ENCODE measurements around the gene ECD.
A peak's percentile ranks its signal among the peaks of the same experiment; 100 is the strongest.
"Not testable (repeated sequence)": the region's sequence is repeated elsewhere in the genome, so short reads cannot be mapped to it uniquely, and the experiment has no call there.

The ECD gene

GRCh38 chr10:73174148-73174925 is 6.5 kb upstream of the ECD start:
- Histone ChIP-seq H3K4me1 (ENCODE audit: insufficient read depth, low read length) (no peaks in the 10 kb centered on the region), H3K9me3 (ENCODE audit: low read length) (no peaks in the 10 kb centered on the region), H3K27me3 (ENCODE audit: insufficient read depth, low read length) (no peaks in the 10 kb centered on the region), H2AFZ (ENCODE audit: low read depth, low read length) (no peak overlapping the region), H3K4me3 (ENCODE audit: low read length) (no peak overlapping the region), H3K36me3 (ENCODE audit: insufficient read depth, low read length) (peaks cover 26% of the 10 kb centered on the region)

- peaks cover 3% of the 10 kb centered on the region for H3K4me1 ChIP-seq (ENCODE audit: insufficient read depth, low read length)
- H3K4me3 ChIP-seq (ENCODE audit: low read length): no peak overlapping the region
- H2AFZ ChIP-seq (ENCODE audit: low read depth, low read length): no peak overlapping the region
- H3K36me3 ChIP-seq (ENCODE audit: insufficient read depth, low read length): peaks cover 22% of the 10 kb centered on the region
- H3K27me3 ChIP-seq (ENCODE audit: insufficient read depth, low read length): no peaks in the 10 kb centered on the region
- H3K9me3 ChIP-seq (ENCODE audit: low read length): no peaks in the 10 kb centered on the region
Observed at GRCh38 chr10:73172867-73173266, 5.1 kb upstream of the ECD start.

- H3K4me3 ChIP-seq (ENCODE audit: low read length): no peak overlapping the region
- no peak overlapping the region for H2AFZ ChIP-seq (ENCODE audit: low read depth, low read length)
- no peaks in the 10 kb centered on the region for H3K9me3 ChIP-seq (ENCODE audit: low read length)
- peaks cover 5% of the 10 kb centered on the region for H3K4me1 ChIP-seq (ENCODE audit: insufficient read depth, low read length)
- H3K36me3 ChIP-seq (ENCODE audit: insufficient read depth, low read length): peaks cover 7% of the 10 kb centered on the region
- H3K27me3 ChIP-seq (ENCODE audit: insufficient read depth, low read length): no peaks in the 10 kb centered on the region
Observed at GRCh38 chr10:73169320-73169719, 1.5 kb upstream of the ECD start.

GRCh38 chr10:73168465-73168803 is 626 bp upstream of the ECD start:
- peak overlapping the region; percentile 45 for H2AFZ ChIP-seq (ENCODE audit: low read depth, low read length)
- H3K36me3 ChIP-seq (ENCODE audit: insufficient read depth, low read length): peaks cover 12% of the 10 kb centered on the region
- no peaks in the 10 kb centered on the region for H3K9me3 ChIP-seq (ENCODE audit: low read length)
- peaks cover 5% of the 10 kb centered on the region for H3K4me1 ChIP-seq (ENCODE audit: insufficient read depth, low read length)
- no peaks in the 10 kb centered on the region for H3K27me3 ChIP-seq (ENCODE audit: insufficient read depth, low read length)
- peak overlapping the region; percentile 83 for H3K4me3 ChIP-seq (ENCODE audit: low read length)

GRCh38 chr10:73167458-73167782 is 388 bp downstream of the ECD start:
- peaks cover 5% of the 10 kb centered on the region for H3K9me3 ChIP-seq (ENCODE audit: low read length)
- H3K36me3 ChIP-seq (ENCODE audit: insufficient read depth, low read length): peaks cover 20% of the 10 kb centered on the region
- peak overlapping the region; percentile 83 for H3K4me3 ChIP-seq (ENCODE audit: low read length)
- H3K4me1 ChIP-seq (ENCODE audit: insufficient read depth, low read length): peaks cover 5% of the 10 kb centered on the region
- no peak overlapping the region for H2AFZ ChIP-seq (ENCODE audit: low read depth, low read length)
- H3K27me3 ChIP-seq (ENCODE audit: insufficient read depth, low read length): no peaks in the 10 kb centered on the region

GRCh38 chr10:73166972-73167371 is 836 bp downstream of the ECD start:
- H3K27me3 ChIP-seq (ENCODE audit: insufficient read depth, low read length): no peaks in the 10 kb centered on the region
- peak overlapping the region; percentile 83 for H3K4me3 ChIP-seq (ENCODE audit: low read length)
- H3K4me1 ChIP-seq (ENCODE audit: insufficient read depth, low read length): peaks cover 5% of the 10 kb centered on the region

GRCh38 chr10:73163096-73163495 is 4.7 kb downstream of the ECD start:
- Histone ChIP-seq H3K4me1 (ENCODE audit: insufficient read depth, low read length) (peaks cover 2% of the 10 kb centered on the region), H3K36me3 (ENCODE audit: insufficient read depth, low read length) (peaks cover 39% of the 10 kb centered on the region), H2AFZ (ENCODE audit: low read depth, low read length) (no peak overlapping the region), H3K27me3 (ENCODE audit: insufficient read depth, low read length) (no peaks in the 10 kb centered on the region), H3K9me3 (ENCODE audit: low read length) (peaks cover 9% of the 10 kb centered on the region), H3K4me3 (ENCODE audit: low read length) (no peak overlapping the region)

More at GRCh38 chr10:73166972-73167371, 836 bp downstream of the ECD start:
- H3K36me3 ChIP-seq (ENCODE audit: insufficient read depth, low read length): peaks cover 24% of the 10 kb centered on the region
- no peak overlapping the region for H2AFZ ChIP-seq (ENCODE audit: low read depth, low read length)
- peaks cover 9% of the 10 kb centered on the region for H3K9me3 ChIP-seq (ENCODE audit: low read length)

- H3K27me3 ChIP-seq (ENCODE audit: insufficient read depth, low read length): no peaks in the 10 kb centered on the region
Observed at GRCh38 chr10:73161662-73162061, 6.1 kb downstream of the ECD start.

GRCh38 chr10:73161079-73161478 is 6.7 kb downstream of the ECD start:
- no peak overlapping the region for H3K4me3 ChIP-seq (ENCODE audit: low read length)
- no peaks in the 10 kb centered on the region for H3K27me3 ChIP-seq (ENCODE audit: insufficient read depth, low read length)
- no peak overlapping the region for H2AFZ ChIP-seq (ENCODE audit: low read depth, low read length)
- H3K36me3 ChIP-seq (ENCODE audit: insufficient read depth, low read length): peaks cover 50% of the 10 kb centered on the region
- no peaks in the 10 kb centered on the region for H3K4me1 ChIP-seq (ENCODE audit: insufficient read depth, low read length)
- peaks cover 9% of the 10 kb centered on the region for H3K9me3 ChIP-seq (ENCODE audit: low read length)

More at GRCh38 chr10:73161662-73162061, 6.1 kb downstream of the ECD start:
- no peaks in the 10 kb centered on the region for H3K4me1 ChIP-seq (ENCODE audit: insufficient read depth, low read length)
- peaks cover 44% of the 10 kb centered on the region for H3K36me3 ChIP-seq (ENCODE audit: insufficient read depth, low read length)
- H3K4me3 ChIP-seq (ENCODE audit: low read length): no peak overlapping the region
- H2AFZ ChIP-seq (ENCODE audit: low read depth, low read length): no peak overlapping the region
- H3K9me3 ChIP-seq (ENCODE audit: low read length): peaks cover 9% of the 10 kb centered on the region

GRCh38 chr10:73159038-73159648 is 8.7 kb downstream of the ECD start:
- Histone ChIP-seq H3K36me3 (ENCODE audit: insufficient read depth, low read length) (peaks cover 52% of the 10 kb centered on the region), H3K27me3 (ENCODE audit: insufficient read depth, low read length) (no peaks in the 10 kb centered on the region), H2AFZ (ENCODE audit: low read depth, low read length) (no peak overlapping the region), H3K9me3 (ENCODE audit: low read length) (peaks cover 9% of the 10 kb centered on the region), H3K4me3 (ENCODE audit: low read length) (no peak overlapping the region), H3K4me1 (ENCODE audit: insufficient read depth, low read length) (no peaks in the 10 kb centered on the region)

- peaks cover 53% of the 10 kb centered on the region for H3K36me3 ChIP-seq (ENCODE audit: insufficient read depth, low read length)
- no peaks in the 10 kb centered on the region for H3K4me1 ChIP-seq (ENCODE audit: insufficient read depth, low read length)
- H3K27me3 ChIP-seq (ENCODE audit: insufficient read depth, low read length): no peaks in the 10 kb centered on the region
Observed at GRCh38 chr10:73156054-73156453, 11.8 kb downstream of the ECD start.

GRCh38 chr10:73152009-73152408 is 15.8 kb downstream of the ECD start:
- Histone ChIP-seq H3K27me3 (ENCODE audit: insufficient read depth, low read length) (no peaks in the 10 kb centered on the region), H2AFZ (ENCODE audit: low read depth, low read length) (no peak overlapping the region), H3K4me1 (ENCODE audit: insufficient read depth, low read length) (no peaks in the 10 kb centered on the region), H3K36me3 (ENCODE audit: insufficient read depth, low read length) (peaks cover 62% of the 10 kb centered on the region), H3K9me3 (ENCODE audit: low read length) (no peaks in the 10 kb centered on the region), H3K4me3 (ENCODE audit: low read length) (no peak overlapping the region)

More at GRCh38 chr10:73156054-73156453, 11.8 kb downstream of the ECD start:
- H2AFZ ChIP-seq (ENCODE audit: low read depth, low read length): no peak overlapping the region
- H3K4me3 ChIP-seq (ENCODE audit: low read length): no peak overlapping the region
- H3K9me3 ChIP-seq (ENCODE audit: low read length): no peaks in the 10 kb centered on the region

- H2AFZ ChIP-seq (ENCODE audit: low read depth, low read length); H3K27me3 ChIP-seq (ENCODE audit: insufficient read depth, low read length); H3K9me3 ChIP-seq (ENCODE audit: low read length); H3K4me3 ChIP-seq (ENCODE audit: low read length); H3K4me1 ChIP-seq (ENCODE audit: insufficient read depth, low read length): not testable (repeated sequence)
- H3K36me3 ChIP-seq (ENCODE audit: insufficient read depth, low read length): peaks cover 62% of the 10 kb centered on the region
Observed at GRCh38 chr10:73150633-73151413, 17.0 kb downstream of the ECD start.

Measured in neuron (in vitro differentiated cells).